ENCODE data around the gene POLRMT.
"Not testable (repeated sequence)": the region's sequence is repeated elsewhere in the genome, so short reads cannot be mapped to it uniquely, and the experiment has no call there.

The POLRMT gene

GRCh38 chr19:590396-590745 lies 43.0 kb downstream of the POLRMT start:
- peak in 1 of 2 experiments; percentile 57 for DNase-seq

- DNase-seq, result no peak
Measured at GRCh38 chr19:589693-590395, 43.5 kb downstream of the POLRMT start, which contains the start of gene HCN2. HCN2 (plus strand) TSS chr19:589881; CDS start chr19:589946, 65 bp downstream.

- no peak for DNase-seq
Measured at GRCh38 chr19:588741-589692, 44.3 kb downstream of the POLRMT start.

- DNase-seq, result peak; percentile 80 to 85
Measured at GRCh38 chr19:588093-588740, 45.1 kb downstream of the POLRMT start.

GRCh38 chr19:585551-586110 lies 47.7 kb downstream of the POLRMT start:
- DNase-seq, result no peak

- not testable (repeated sequence) for DNase-seq
Measured at GRCh38 chr19:585146-585545, 48.2 kb downstream of the POLRMT start.

- peak; percentile 73 to 83 for DNase-seq
Measured at GRCh38 chr19:584240-585001, 48.9 kb downstream of the POLRMT start.

GRCh38 chr19:583968-584239 lies 49.4 kb downstream of the POLRMT start:
- DNase-seq, result no peak

GRCh38 chr19:583198-583967 lies 50.0 kb downstream of the POLRMT start:
- DNase-seq, result no peak

- DNase-seq, result no peak
Measured at GRCh38 chr19:582497-583197, 50.7 kb downstream of the POLRMT start.

GRCh38 chr19:581399-582111 lies 51.8 kb downstream of the POLRMT start:
- no peak for DNase-seq

- no peak for DNase-seq
Measured at GRCh38 chr19:580274-580835, 53.0 kb downstream of the POLRMT start.

GRCh38 chr19:579842-580155 lies 53.5 kb downstream of the POLRMT start:
- DNase-seq, result no peak

- no peak for DNase-seq
Measured at GRCh38 chr19:579111-579841, 54.1 kb downstream of the POLRMT start.

- no peak for DNase-seq
Measured at GRCh38 chr19:577439-578392, 55.6 kb downstream of the POLRMT start.

- no peak for DNase-seq
Measured at GRCh38 chr19:576768-577438, 56.4 kb downstream of the POLRMT start.

All from activated T-cell treated with anti-CD3 and anti-CD28 coated beads, Interleukin-2, amount 50 U/mL, for 48 hours (primary cell).